Upper lobe of left lung (tissue), 4 donors: Measurements from ENCODE around the gene FXYD6.

Source experiments
- CTCF ChIP-seq, 6 experiments: fragments of 450-650 bp in 4 of 6; fragments of 200-600 bp in 2 of 6; sonication (generic) in 2 of 6; IDR thresholded peaks; one replicate each; pipeline ENCODE4 v1.5.1; 2016 to 2019; ENCODE audit warnings: antibody characterized with exemption in 6 of 6
- POLR2A ChIP-seq, 4 donors: fragments of 450-650 bp; IDR thresholded peaks; one replicate each; pipeline ENCODE4 v1.5.1; 2016 to 2017; ENCODE audit warnings: antibody characterized with exemption in 4 of 4, mild to moderate bottlenecking in 2 of 4
- POLR2AphosphoS5 ChIP-seq, 2 donors: sonication (generic); formaldehyde crosslinking; IDR thresholded peaks; one replicate each; pipeline ENCODE4 v1.5.1; 2017; ENCODE audit warnings: antibody characterized with exemption in 2 of 2

- TF ChIP-seq POLR2A (IDR thresholded peaks at IDR 0.05) (no peak), CTCF (IDR thresholded peaks at IDR 0.05) (peak; percentile 96 to 99 (median 98)), POLR2AphosphoS5 (IDR thresholded peaks at IDR 0.05) (no peak)
Measured at GRCh38 chr11:117817368-117818040, 59.0 kb downstream of the FXYD6 start.
